CD4-positive, alpha-beta T cell (primary cell): ENCODE results near the gene MYO15A. TPM values are rescaled to one million over a fixed set of nuclear protein-coding genes. Genes with fewer than 3 reads are reported as not detected.

Experiments used
- ATAC-seq: fragments of 200-7000 bp; cut with Tn5 transposase; one replicate; pipeline ENCODE4 v1.10.0; 2022; ENCODE audit warnings: mild to moderate bottlenecking; ENCODE audit not compliant: poor library complexity
- CTCF ChIA-PET: fragments of 350-600 bp; sonication (Branson Sonifier 250); formaldehyde crosslinking; loops from one replicate; lab custom pipeline; 2021; ENCODE audit warnings: antibody characterized with exemption, inconsistent platforms; lab: Charles Lee
- POLR2A ChIA-PET: fragments of 350-600 bp; sonication (Branson Sonifier 250); formaldehyde crosslinking; loops from one replicate; lab custom pipeline; 2021; ENCODE audit warnings: antibody characterized with exemption, inconsistent platforms; lab: Charles Lee
- DNase-seq, 14 experiments: peaks; one replicate each; pipeline ENCODE4 v3.0.0-alpha.2; 2013 to 2020; ENCODE audit warnings: mixed read lengths in 2 of 14
- H3K27ac ChIP-seq, 2 donors: one replicate each; pipeline versions ENCODE4 v1.5.1 to v1.7.0; 2013; ENCODE audit warnings: low read length in 2 of 2, low read depth in 1 of 2, mild to moderate bottlenecking in 1 of 2
- H3K27me3 ChIP-seq, 2 experiments: 1 replicate in 1 of 2; 2 replicates in 1 of 2; pipeline versions ENCODE4 v1.6.1 to v1.7.0; 2013; ENCODE audit warnings: low read length in 2 of 2, control low read depth in 1 of 2, mild to moderate bottlenecking in 1 of 2, moderate library complexity in 1 of 2; ENCODE audit not compliant: insufficient read depth in 2 of 2, control insufficient read depth in 1 of 2
- H3K36me3 ChIP-seq: one replicate; pipeline ENCODE4 v1.6.1; 2013; ENCODE audit warnings: low read length, control low read depth; ENCODE audit not compliant: insufficient read depth
- H3K4me1 ChIP-seq: one replicate; pipeline ENCODE4 v1.6.1; 2013; ENCODE audit warnings: low read length, control low read depth; ENCODE audit not compliant: insufficient read depth
- H3K4me3 ChIP-seq: one replicate; pipeline ENCODE4 v1.5.1; 2013; ENCODE audit warnings: mild to moderate bottlenecking, low read length, moderate library complexity
- H3K9me3 ChIP-seq, 2 experiments: 1 replicate in 1 of 2; 2 replicates in 1 of 2; pipeline versions ENCODE4 v1.6.1 to v1.7.0; 2013; ENCODE audit warnings: low read length in 2 of 2, mild to moderate bottlenecking in 2 of 2, control low read depth in 1 of 2, moderate library complexity in 1 of 2; ENCODE audit not compliant: control insufficient read depth in 1 of 2, insufficient read depth in 1 of 2
- H3K27ac Mint-ChIP-seq: one replicate; pipeline ENCODE4 v1.8.0; 2020; ENCODE audit warnings: mixed read lengths
- H3K27me3 Mint-ChIP-seq: one replicate; pipeline ENCODE4 v1.8.0; 2021; ENCODE audit warnings: mixed read lengths
- H3K36me3 Mint-ChIP-seq: one replicate; pipeline ENCODE4 v1.8.0; 2021; ENCODE audit warnings: low read depth, mixed read lengths
- H3K4me1 Mint-ChIP-seq: one replicate; pipeline ENCODE4 v1.8.0; 2021; ENCODE audit warnings: low read depth, mixed read lengths
- H3K4me3 Mint-ChIP-seq: one replicate; pipeline ENCODE4 v1.8.0; 2020; ENCODE audit warnings: mild to moderate bottlenecking, mixed read lengths
- H3K9me3 Mint-ChIP-seq: one replicate; pipeline ENCODE4 v1.8.0; 2020; ENCODE audit warnings: mixed read lengths
- CTCF ChIP-seq: fragments of 200-600 bp; IDR thresholded peaks from one replicate; pipeline ENCODE4 v1.8.0; 2022; ENCODE audit warnings: antibody characterized with exemption, mild to moderate bottlenecking
- intact Hi-C, 2 experiments: fragments of 100-400 bp; cut with DNase I in 1 of 2; cut with micrococcal nuclease in 1 of 2; formaldehyde crosslinking; loops; one replicate each; pipeline versions ENCODE4 v1.15.1 to v1.9.0; 2023 to 2025; cut with DNase I, micrococcal nuclease
- total RNA-seq, 174 experiments: library from RNA in 2 of 174; stranded (reverse) in 2 of 174; gene quantifications; one replicate each; pipeline ENCODE4 v1.2.3 and lab custom pipeline; 2021 to 2026

Gene MYO15A
- total RNA-seq, 2 experiments from 2014 or later, result 1.2 to 1.6 TPM

- CTCF ChIA-PET, result no interaction called here
Measured at GRCh38 chr17:18117533-18117932, 9.0 kb downstream of the MYO15A start.

GRCh38 chr17:18117982-18118975, 9.7 kb downstream of the MYO15A start:
- H3K36me3 Mint-ChIP-seq, result no peaks in the 10 kb centered on the region
- Histone ChIP-seq H3K27ac (no peak overlapping the region), H3K4me3 (no peak overlapping the region), H3K36me3 (no peaks in the 10 kb centered on the region), H3K27me3 (no peaks in the 10 kb centered on the region), H3K4me1 (no peaks in the 10 kb centered on the region), H3K9me3 (peaks cover 0 to 24% of the 10 kb centered on the region in 2 experiments)
- H3K27me3 Mint-ChIP-seq, result no peaks in the 10 kb centered on the region
- no peak overlapping the region for H3K4me3 Mint-ChIP-seq
- TF ChIP-seq CTCF, result no peak
- ChIA-PET CTCF (no interaction called here), POLR2A (no interaction called here)
- no peak for DNase-seq
- intact Hi-C loops, result no loop called here
- ATAC-seq, result no peak
- peaks cover 2% of the 10 kb centered on the region for H3K9me3 Mint-ChIP-seq
- no peaks in the 10 kb centered on the region for H3K4me1 Mint-ChIP-seq
- no peak overlapping the region for H3K27ac Mint-ChIP-seq

More at GRCh38 chr17:18117533-18117932, 9.0 kb downstream of the MYO15A start:
- H3K4me3 ChIP-seq, result no peak overlapping the region
- no peaks in the 10 kb centered on the region for H3K4me1 ChIP-seq
- ATAC-seq (no peak), DNase-seq (no peak)
- POLR2A ChIA-PET, result no interaction called here
- Mint-ChIP-seq H3K9me3 (peaks cover 2% of the 10 kb centered on the region), H3K4me1 (no peaks in the 10 kb centered on the region), H3K27me3 (no peaks in the 10 kb centered on the region), H3K27ac (no peak overlapping the region), H3K4me3 (no peak overlapping the region), H3K36me3 (no peaks in the 10 kb centered on the region)
- H3K9me3 ChIP-seq, result peaks cover 0 to 24% of the 10 kb centered on the region in 2 experiments
- H3K36me3 ChIP-seq, result no peaks in the 10 kb centered on the region
- H3K27me3 ChIP-seq, result no peaks in the 10 kb centered on the region
- H3K27ac ChIP-seq, result no peak overlapping the region
- intact Hi-C loops, result no loop called here
- TF ChIP-seq CTCF, result no peak

GRCh38 chr17:18119166-18119745, 10.7 kb downstream of the MYO15A start:
- Histone ChIP-seq H3K27me3 (no peaks in the 10 kb centered on the region), H3K4me1 (no peaks in the 10 kb centered on the region), H3K27ac (no peak overlapping the region), H3K36me3 (no peaks in the 10 kb centered on the region), H3K9me3 (peaks cover 0 to 24% of the 10 kb centered on the region in 2 experiments), H3K4me3 (no peak overlapping the region)
- ChIA-PET POLR2A (no interaction called here), CTCF (no interaction called here)
- ATAC-seq, result no peak
- no peaks in the 10 kb centered on the region for H3K27me3 Mint-ChIP-seq
- no peaks in the 10 kb centered on the region for H3K4me1 Mint-ChIP-seq
- H3K27ac Mint-ChIP-seq, result no peak overlapping the region
- no peak for DNase-seq
- H3K4me3 Mint-ChIP-seq, result no peak overlapping the region
- H3K36me3 Mint-ChIP-seq, result no peaks in the 10 kb centered on the region
- intact Hi-C loops, result no loop called here
- peaks cover 2% of the 10 kb centered on the region for H3K9me3 Mint-ChIP-seq
- no peak for TF ChIP-seq CTCF
